Body of pancreas (tissue), 4 donors: ENCODE results near the gene AGBL3.

ENCODE experiments used
- POLR2A ChIP-seq, 3 donors: fragments of 450-650 bp; IDR thresholded peaks; one replicate each; pipeline ENCODE4 v1.6.1; 2016; ENCODE audit warnings: antibody characterized with exemption in 3 of 3, mild to moderate bottlenecking in 2 of 3
- TF ChIP-seq, protein P1 (sequence below), 7 experiments: fragments of 450-650 bp in 4 of 7; fragments of 200-600 bp in 3 of 7; sonication (generic) in 3 of 7; IDR thresholded peaks; one replicate each; pipeline ENCODE4 v1.5.1; 2016 to 2019; ENCODE audit warnings: antibody characterized with exemption in 7 of 7

DNA sequence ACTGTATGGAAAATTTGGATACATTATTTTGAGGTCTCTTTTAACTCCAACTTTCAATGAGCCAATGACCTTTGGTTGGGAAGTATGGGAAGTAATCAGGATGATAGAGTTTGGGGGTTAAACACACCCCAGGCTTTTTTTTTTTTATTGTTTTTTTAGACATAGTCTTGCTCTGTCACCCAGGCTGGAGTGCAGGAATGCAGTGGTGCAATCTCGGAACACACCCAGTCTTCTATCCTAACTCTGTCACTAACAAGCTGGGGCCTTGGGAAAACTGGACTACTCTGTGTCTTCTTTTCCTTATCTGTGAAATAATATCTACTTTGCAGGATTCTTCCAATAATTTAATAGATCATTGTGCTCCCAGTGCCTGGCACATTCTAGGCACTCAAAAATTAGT, 37.6 kb upstream of the AGBL3 start:
- TF ChIP-seq, protein P1, sequence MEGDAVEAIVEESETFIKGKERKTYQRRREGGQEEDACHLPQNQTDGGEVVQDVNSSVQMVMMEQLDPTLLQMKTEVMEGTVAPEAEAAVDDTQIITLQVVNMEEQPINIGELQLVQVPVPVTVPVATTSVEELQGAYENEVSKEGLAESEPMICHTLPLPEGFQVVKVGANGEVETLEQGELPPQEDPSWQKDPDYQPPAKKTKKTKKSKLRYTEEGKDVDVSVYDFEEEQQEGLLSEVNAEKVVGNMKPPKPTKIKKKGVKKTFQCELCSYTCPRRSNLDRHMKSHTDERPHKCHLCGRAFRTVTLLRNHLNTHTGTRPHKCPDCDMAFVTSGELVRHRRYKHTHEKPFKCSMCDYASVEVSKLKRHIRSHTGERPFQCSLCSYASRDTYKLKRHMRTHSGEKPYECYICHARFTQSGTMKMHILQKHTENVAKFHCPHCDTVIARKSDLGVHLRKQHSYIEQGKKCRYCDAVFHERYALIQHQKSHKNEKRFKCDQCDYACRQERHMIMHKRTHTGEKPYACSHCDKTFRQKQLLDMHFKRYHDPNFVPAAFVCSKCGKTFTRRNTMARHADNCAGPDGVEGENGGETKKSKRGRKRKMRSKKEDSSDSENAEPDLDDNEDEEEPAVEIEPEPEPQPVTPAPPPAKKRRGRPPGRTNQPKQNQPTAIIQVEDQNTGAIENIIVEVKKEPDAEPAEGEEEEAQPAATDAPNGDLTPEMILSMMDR (IDR thresholded peaks at IDR 0.05) = no peak
- TF ChIP-seq POLR2A (IDR thresholded peaks at IDR 0.05) = no peak
